HepG2 (cell line): ENCODE results near the gene CMTR2. TPM values are rescaled to one million over a fixed set of nuclear protein-coding genes. Genes with fewer than 3 reads are reported as not detected.

Source experiments
- ATAC-seq: fragments of 200-7000 bp; cut with Tn5 transposase; 3 replicates; pipeline ENCODE4 v1.9.1; 2020; ENCODE audit warnings: mild to moderate bottlenecking, moderate library complexity
- BruUV-seq: library from RNA; stranded (reverse); fragments of 400-500 nt; replicated peaks from 2 replicates; lab custom pipeline; 2021; lab: Mats Ljungman, UMichigan
- CTCF ChIA-PET: fragments of 300-600 bp; formaldehyde crosslinking; extraction: SDS; loops from one replicate; lab custom pipeline; 2021; ENCODE audit warnings: low total read pairs, inconsistent platforms, low intra/inter-chr PET ratio; lab: Yijun Ruan, JAX
- POLR2A ChIA-PET: fragments of 350-600 bp; sonication (Branson Sonifier 250); formaldehyde crosslinking; loops from one replicate; lab custom pipeline; 2020; ENCODE audit warnings: antibody characterized with exemption, inconsistent platforms; lab: Yijun Ruan, JAX
- DNase-seq: peaks from one replicate; pipeline ENCODE4 v3.0.0-alpha.2; 2015; ENCODE audit warnings: low spot score
- FAIRE-seq: peaks from 3 replicates; lab custom pipeline; 2011; peaks lifted over from hg19 to GRCh38; lab: Jason Lieb, UNC
- H2AFZ ChIP-seq: one replicate; pipeline ENCODE4 v1.6.1; 2011; ENCODE audit warnings: low read length, inconsistent platforms
- H3K27ac ChIP-seq: fragments of 300-600 bp; 3 replicates; pipeline ENCODE4 v1.8.0; 2011; ENCODE audit warnings: mixed run types, mild to moderate bottlenecking, mixed read lengths, low read length, inconsistent platforms; ENCODE audit not compliant: insufficient read depth; ENCODE audit errors: extremely low read length
- H3K27me3 ChIP-seq, 2 experiments: fragments of 200-600 bp in 1 of 2; 2 replicates in 1 of 2; 3 replicates in 1 of 2; pipeline versions ENCODE4 v1.6.0 to v1.8.0; 2011; ENCODE audit warnings: low read length in 2 of 2, mild to moderate bottlenecking in 2 of 2, moderate library complexity in 2 of 2, inconsistent platforms in 1 of 2; ENCODE audit not compliant: insufficient read depth in 2 of 2, control insufficient read depth in 1 of 2
- H3K36me3 ChIP-seq, 2 experiments: fragments of 200-600 bp in 1 of 2; replicated peaks in 1 of 2; 2 replicates in 1 of 2; 3 replicates in 1 of 2; pipeline versions ENCODE4 v1.5.1 to v1.8.0; 2011; ENCODE audit warnings: low read length in 2 of 2, inconsistent platforms in 1 of 2; ENCODE audit not compliant: insufficient read depth in 2 of 2, control insufficient read depth in 1 of 2
- H3K4me1 ChIP-seq: 2 replicates; pipeline ENCODE4 v1.5.1; 2012; ENCODE audit warnings: low read length, inconsistent platforms; ENCODE audit not compliant: insufficient read depth
- H3K4me2 ChIP-seq: 2 replicates; pipeline ENCODE4 v1.6.0; 2011; ENCODE audit warnings: low read depth, low read length, inconsistent platforms
- H3K4me3 ChIP-seq, 3 experiments: fragments of 200-600 bp in 1 of 3; sonication (generic), shearing (Covaris generic) in 1 of 3; replicated peaks in 1 of 3; 2 replicates each; pipeline ENCODE4 v1.5.1; 2011 to 2016; ENCODE audit warnings: low read length in 3 of 3, inconsistent platforms in 2 of 3, low read depth in 2 of 3, mild to moderate bottlenecking in 2 of 3, control low read depth in 1 of 3, mixed read lengths in 1 of 3; ENCODE audit not compliant: insufficient read depth in 1 of 3
- H3K79me2 ChIP-seq: one replicate; pipeline ENCODE4 v1.6.1; 2011; ENCODE audit warnings: low read length, inconsistent platforms; ENCODE audit not compliant: insufficient read depth
- H3K9ac ChIP-seq: 2 replicates; pipeline ENCODE4 v1.6.0; 2011; ENCODE audit warnings: mild to moderate bottlenecking, low read depth, low read length, inconsistent platforms; ENCODE audit not compliant: insufficient read depth
- H3K9me3 ChIP-seq: 2 replicates; pipeline ENCODE4 v1.5.1; 2012; ENCODE audit warnings: mild to moderate bottlenecking, low read length
- H4K20me1 ChIP-seq: 2 replicates; pipeline ENCODE4 v1.6.0; 2011; ENCODE audit warnings: inconsistent platforms, mild to moderate bottlenecking, low read length, moderate library complexity; ENCODE audit not compliant: insufficient read depth
- ARID2 ChIP-seq: sonication (generic); formaldehyde crosslinking; IDR thresholded peaks from 2 replicates; pipeline ENCODE4 v1.8.1; 2022; ENCODE audit warnings: mild to moderate bottlenecking, missing genetic modification reagents, borderline replicate concordance
- JUN ChIP-seq: sonication (generic); formaldehyde crosslinking; IDR thresholded peaks from 2 replicates; pipeline ENCODE4 v1.4.0; 2020; ENCODE audit warnings: mild to moderate bottlenecking, missing genetic modification reagents
- MZF1 ChIP-seq: sonication (generic); formaldehyde crosslinking; IDR thresholded peaks from 2 replicates; pipeline ENCODE4 v1.8.1; 2023; ENCODE audit warnings: mild to moderate bottlenecking, missing genetic modification reagents, borderline replicate concordance
- RNF2 ChIP-seq: fragments of 450-650 bp; conservative IDR thresholded peaks from 2 replicates; pipeline ENCODE4 v1.6.1; 2016; ENCODE audit warnings: low read depth
- ZBTB1 ChIP-seq: sonication (generic); formaldehyde crosslinking; IDR thresholded peaks from 2 replicates; pipeline ENCODE4 v1.4.0; 2020; ENCODE audit warnings: missing genetic modification reagents, borderline replicate concordance
- ZFP36L1 ChIP-seq: sonication (generic); formaldehyde crosslinking; IDR thresholded peaks from 2 replicates; pipeline ENCODE4 v1.8.0; 2022; ENCODE audit warnings: mild to moderate bottlenecking, missing genetic modification reagents, moderate library complexity
- ZMYM3 ChIP-seq: sonication (generic); formaldehyde crosslinking; IDR thresholded peaks from 2 replicates; pipeline ENCODE4 v1.5.1; 2020; ENCODE audit warnings: mild to moderate bottlenecking, missing genetic modification reagents
- ZMYM4 ChIP-seq: sonication (generic); formaldehyde crosslinking; IDR thresholded peaks from 2 replicates; pipeline ENCODE4 v1.8.1; 2023; ENCODE audit warnings: mild to moderate bottlenecking, missing genetic modification reagents
- ZNF121 ChIP-seq: sonication (generic); formaldehyde crosslinking; IDR thresholded peaks from 2 replicates; pipeline ENCODE4 v1.5.0; 2020; ENCODE audit warnings: mild to moderate bottlenecking, missing genetic modification reagents
- ZNF335 ChIP-seq: sonication (generic); formaldehyde crosslinking; IDR thresholded peaks from 2 replicates; pipeline ENCODE4 v1.4.0; 2020; ENCODE audit warnings: missing genetic modification reagents
- ZNF577 ChIP-seq: sonication (generic); formaldehyde crosslinking; IDR thresholded peaks from 2 replicates; pipeline ENCODE4 v1.4.0; 2020; ENCODE audit warnings: mild to moderate bottlenecking, low read depth, missing genetic modification reagents, borderline replicate concordance
- ZNF589 ChIP-seq: sonication (generic); formaldehyde crosslinking; conservative IDR thresholded peaks from 2 replicates; pipeline ENCODE4 v1.8.0; 2022; ENCODE audit warnings: mild to moderate bottlenecking, moderate library complexity, missing genetic modification reagents
- ZNF816 ChIP-seq: sonication (generic); formaldehyde crosslinking; IDR thresholded peaks from 2 replicates; pipeline ENCODE4 v1.8.0; 2022; ENCODE audit warnings: missing genetic modification reagents, mild to moderate bottlenecking, borderline replicate concordance
- WGBS: methylation state at CpG from one replicate; pipeline ENCODE4 v1.1.6; 2017; ENCODE audit warnings: low lambda C conversion rate; 5-methylcytosine and 5-hydroxymethylcytosine counted together
- in situ Hi-C: cut with HindIII; loops from 2 replicates; pipeline ENCODE4 v1.10.0; 2017; ENCODE audit warnings: low pct_unique_long_range_greater_than_20kb; ENCODE audit not compliant: extremely low pct_ligation_motif_present
- intact Hi-C: fragments of 100-400 bp; cut with micrococcal nuclease; formaldehyde crosslinking; loops from one replicate; pipeline ENCODE4 v1.10.0; 2022; ENCODE audit not compliant: unreplicated experiment
- polyA plus RNA-seq, 8 experiments: library from polyadenylated mRNA; depleted of rRNA in 3 of 8; stranded (reverse) in 7 of 8; unstranded in 1 of 8; fragments of >200 nt; fragmentation: Illumina TruSeq in 4 of 8; extraction: Trizol in 4 of 8; gene quantifications; 2 replicates each; pipeline versions ENCODE4 v1.2.1 to v1.2.3, GENCODE V29; 2011 to 2016; ENCODE audit warnings: low read depth in 4 of 8, missing spikeins in 1 of 8, mixed read lengths in 1 of 8; ENCODE audit not compliant: insufficient read depth in 1 of 8
- total RNA-seq, 5 experiments: library from RNA; depleted of rRNA; stranded (reverse); fragments of >200 nt; fragmentation: Illumina TruSeq; extraction: Trizol; gene quantifications; 2 replicates each; pipeline ENCODE4 v1.2.3, GENCODE V29; 2016; ENCODE audit warnings: low read depth in 1 of 5
- TF ChIP-seq, protein P1 (sequence below): sonication (generic); formaldehyde crosslinking; IDR thresholded peaks from 2 replicates; pipeline ENCODE4 v1.8.0; 2022; ENCODE audit warnings: mild to moderate bottlenecking, missing genetic modification reagents, moderate library complexity
- TF ChIP-seq, protein P2 (sequence below): sonication (generic); formaldehyde crosslinking; IDR thresholded peaks from 2 replicates; pipeline ENCODE4 v1.8.0; 2022; ENCODE audit warnings: missing genetic modification reagents, mild to moderate bottlenecking, borderline replicate concordance
- TF ChIP-seq, protein P3 (sequence below): sonication (generic); formaldehyde crosslinking; IDR thresholded peaks from 2 replicates; pipeline ENCODE4 v1.5.0; 2020; ENCODE audit warnings: mild to moderate bottlenecking, missing genetic modification reagents

CMTR2 gene
- total and polyA plus RNA-seq, 2 of the 13 experiments (the other 11 are each of a cell fraction or from before 2014, with no cell fraction given): 15.0 to 19.9 TPM

DNA sequence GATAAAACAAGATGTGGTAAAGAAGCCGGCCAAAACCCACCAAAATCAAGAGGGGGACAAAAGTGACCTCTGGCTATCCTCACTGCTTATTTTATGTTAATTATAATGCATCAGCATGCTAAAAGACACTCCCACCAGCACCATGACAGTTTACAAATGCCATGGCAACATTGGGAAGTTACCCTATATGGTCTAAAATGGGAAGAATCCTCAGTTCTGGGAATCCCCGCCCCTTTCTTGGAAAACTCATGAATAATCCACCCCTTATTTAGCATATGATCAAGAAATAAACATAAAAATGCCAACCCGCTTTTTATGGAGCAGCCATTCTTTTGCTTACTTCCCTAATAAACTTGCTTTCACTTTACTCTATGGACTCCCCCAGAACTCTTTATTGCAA, 25.6 kb downstream of the CMTR2 start:
- Histone ChIP-seq H3K27me3 (peaks cover 0 to 23% of the 10 kb centered on the region in 2 experiments; a peak in 2 of 5 replicates), H4K20me1 (no peaks in the 10 kb centered on the region), H3K79me2 (no peaks in the 10 kb centered on the region), H3K9me3 (no peaks in the 10 kb centered on the region), H2AFZ (no peak overlapping the region), H3K4me2 (no peak overlapping the region), H3K4me3 (no peak overlapping the region), H3K27ac (no peak overlapping the region), H3K4me1 (no peaks in the 10 kb centered on the region), H3K9ac (no peak overlapping the region), H3K36me3 (no peaks in the 10 kb centered on the region)
- in situ Hi-C loops: no loop called here
- ChIA-PET POLR2A (no interaction called here), CTCF (no interaction called here)
- intact Hi-C loops: no loop called here
- no peak for FAIRE-seq
- 3% methylated on average over 3 of the region's 3 CpGs for WGBS
- BruUV-seq: no TSS peak
- TF ChIP-seq ZNF816 (CRISPR knock-in tag) (no peak), ZNF589 (CRISPR knock-in tag) (no peak), ZMYM4 (no peak), ZNF577 (CRISPR knock-in tag) (no peak)
- TF ChIP-seq, protein P1, sequence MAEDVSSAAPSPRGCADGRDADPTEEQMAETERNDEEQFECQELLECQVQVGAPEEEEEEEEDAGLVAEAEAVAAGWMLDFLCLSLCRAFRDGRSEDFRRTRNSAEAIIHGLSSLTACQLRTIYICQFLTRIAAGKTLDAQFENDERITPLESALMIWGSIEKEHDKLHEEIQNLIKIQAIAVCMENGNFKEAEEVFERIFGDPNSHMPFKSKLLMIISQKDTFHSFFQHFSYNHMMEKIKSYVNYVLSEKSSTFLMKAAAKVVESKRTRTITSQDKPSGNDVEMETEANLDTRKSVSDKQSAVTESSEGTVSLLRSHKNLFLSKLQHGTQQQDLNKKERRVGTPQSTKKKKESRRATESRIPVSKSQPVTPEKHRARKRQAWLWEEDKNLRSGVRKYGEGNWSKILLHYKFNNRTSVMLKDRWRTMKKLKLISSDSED (CRISPR knock-in tag): no peak
- TF ChIP-seq, protein P2, sequence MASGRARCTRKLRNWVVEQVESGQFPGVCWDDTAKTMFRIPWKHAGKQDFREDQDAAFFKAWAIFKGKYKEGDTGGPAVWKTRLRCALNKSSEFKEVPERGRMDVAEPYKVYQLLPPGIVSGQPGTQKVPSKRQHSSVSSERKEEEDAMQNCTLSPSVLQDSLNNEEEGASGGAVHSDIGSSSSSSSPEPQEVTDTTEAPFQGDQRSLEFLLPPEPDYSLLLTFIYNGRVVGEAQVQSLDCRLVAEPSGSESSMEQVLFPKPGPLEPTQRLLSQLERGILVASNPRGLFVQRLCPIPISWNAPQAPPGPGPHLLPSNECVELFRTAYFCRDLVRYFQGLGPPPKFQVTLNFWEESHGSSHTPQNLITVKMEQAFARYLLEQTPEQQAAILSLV: no peak
- DNase-seq: no peak
- no peak for ATAC-seq

DNA sequence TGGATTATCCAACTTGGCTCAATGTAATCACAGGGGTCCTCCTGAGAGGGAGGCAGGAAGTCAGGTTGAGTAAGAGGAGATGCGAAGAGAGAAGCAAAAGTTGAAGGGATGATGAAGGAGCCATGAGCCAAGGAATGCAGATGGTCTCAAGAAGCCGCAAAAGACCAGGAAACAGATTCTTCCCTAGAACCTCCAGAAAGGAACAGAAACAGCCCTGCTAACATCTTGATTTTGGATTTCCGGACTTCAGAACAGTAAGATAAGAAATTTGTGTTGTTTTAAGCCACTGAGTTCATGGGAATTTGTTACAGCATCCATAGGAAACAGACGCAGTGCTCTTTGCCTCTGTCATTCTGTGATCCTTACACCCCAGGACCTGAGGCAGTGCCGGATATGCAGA, 26.8 kb downstream of the CMTR2 start:
- DNase-seq: no peak
- CTCF ChIA-PET: no interaction called here
- Histone ChIP-seq H2AFZ (no peak overlapping the region), H3K36me3 (no peaks in the 10 kb centered on the region), H3K9me3 (no peaks in the 10 kb centered on the region), H3K9ac (no peak overlapping the region), H3K4me1 (no peaks in the 10 kb centered on the region), H3K79me2 (no peaks in the 10 kb centered on the region), H3K4me3 (no peak overlapping the region), H3K27ac (no peak overlapping the region), H4K20me1 (no peaks in the 10 kb centered on the region), H3K27me3 (peaks cover 0 to 23% of the 10 kb centered on the region in 2 experiments; a peak in 2 of 5 replicates), H3K4me2 (no peak overlapping the region)
- no peak for FAIRE-seq
- intact Hi-C loops: no loop called here
- ATAC-seq: no peak
- in situ Hi-C loops: no loop called here
- no TSS peak for BruUV-seq
- POLR2A ChIA-PET: no interaction called here
- 49% methylated on average over 5 of the region's 5 CpGs for WGBS
- TF ChIP-seq, protein P3, sequence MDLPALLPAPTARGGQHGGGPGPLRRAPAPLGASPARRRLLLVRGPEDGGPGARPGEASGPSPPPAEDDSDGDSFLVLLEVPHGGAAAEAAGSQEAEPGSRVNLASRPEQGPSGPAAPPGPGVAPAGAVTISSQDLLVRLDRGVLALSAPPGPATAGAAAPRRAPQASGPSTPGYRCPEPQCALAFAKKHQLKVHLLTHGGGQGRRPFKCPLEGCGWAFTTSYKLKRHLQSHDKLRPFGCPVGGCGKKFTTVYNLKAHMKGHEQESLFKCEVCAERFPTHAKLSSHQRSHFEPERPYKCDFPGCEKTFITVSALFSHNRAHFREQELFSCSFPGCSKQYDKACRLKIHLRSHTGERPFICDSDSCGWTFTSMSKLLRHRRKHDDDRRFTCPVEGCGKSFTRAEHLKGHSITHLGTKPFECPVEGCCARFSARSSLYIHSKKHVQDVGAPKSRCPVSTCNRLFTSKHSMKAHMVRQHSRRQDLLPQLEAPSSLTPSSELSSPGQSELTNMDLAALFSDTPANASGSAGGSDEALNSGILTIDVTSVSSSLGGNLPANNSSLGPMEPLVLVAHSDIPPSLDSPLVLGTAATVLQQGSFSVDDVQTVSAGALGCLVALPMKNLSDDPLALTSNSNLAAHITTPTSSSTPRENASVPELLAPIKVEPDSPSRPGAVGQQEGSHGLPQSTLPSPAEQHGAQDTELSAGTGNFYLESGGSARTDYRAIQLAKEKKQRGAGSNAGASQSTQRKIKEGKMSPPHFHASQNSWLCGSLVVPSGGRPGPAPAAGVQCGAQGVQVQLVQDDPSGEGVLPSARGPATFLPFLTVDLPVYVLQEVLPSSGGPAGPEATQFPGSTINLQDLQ (CRISPR knock-in tag): no peak
- TF ChIP-seq RNF2 (no peak), ZNF121 (CRISPR knock-in tag) (no peak), ARID2 (CRISPR knock-in tag) (no peak), ZNF335 (no peak), MZF1 (CRISPR knock-in tag) (no peak), ZFP36L1 (no peak), JUN (CRISPR knock-in tag) (no peak), ZBTB1 (CRISPR knock-in tag) (no peak), ZMYM3 (no peak)
